Measurements from ENCODE around the gene RFFL. TPM values are rescaled to one million over a fixed set of nuclear protein-coding genes. Genes with fewer than 3 reads are reported as not detected.
A peak's percentile ranks its signal among the peaks of the same experiment; 100 is the strongest.
"Not testable (repeated sequence)": the region's sequence is repeated elsewhere in the genome, so short reads cannot be mapped to it uniquely, and the experiment has no call there.

RFFL gene
- polyA plus RNA-seq, 2 of the 4 experiments (the other 2 are of a cell fraction) = 22.7 to 35.5 TPM

- WGBS (ENCODE audit: missing lambda C conversion rate) = 100% methylated on average over 1 of the region's 1 CpG
- POLR2A ChIA-PET = interaction anchor here (1.5 kb wide), 1 partner anchor 11 kb away, joined by 4 read pairs; no protein-coding TSS in a partner anchor
- H3K4me1 ChIP-seq = peaks cover 12% of the 10 kb centered on the region
These were observed 32.2 kb upstream of the RFFL start for GRCh38 chr17:35095741-35096140.

GRCh38 chr17:35094902-35095301 lies 31.4 kb upstream of the RFFL start:
- ChIA-PET POLR2A (interaction anchor here (1.5 to 1.6 kb wide), 2 partner anchors 12 to 114 kb away, joined by 4 to 5 read pairs; no protein-coding TSS in a partner anchor), CTCF (interaction anchor here (0.7 to 5.9 kb wide), 8 partner anchors 10 to 159 kb away, joined by 3 to 49 read pairs (median 4); partner anchors contain the start of gene RAD51D)
- H3K4me1 ChIP-seq = peaks cover 14% of the 10 kb centered on the region
- WGBS (ENCODE audit: missing lambda C conversion rate) = 18% methylated on average over 2 of the region's 2 CpGs
- H3K4me3 ChIP-seq = no peak overlapping the region
- no peak for TF ChIP-seq NPAS2 (CRISPR knock-in tag; IDR thresholded peaks at IDR 0.05; ENCODE audit: borderline replicate concordance)
- peak; percentile 68 to 77; a peak in 3 of 4 replicates for TF ChIP-seq CEBPB (IDR thresholded peaks at IDR 0.05)
- no peak for TF ChIP-seq ZFP36 (IDR thresholded peaks at IDR 0.05; ENCODE audit: borderline replicate concordance, partially characterized antibody)
- 0 out of 2 replicates have a peak, but pooled peaks have one; percentile 14 for TF ChIP-seq FOSL2 (IDR thresholded peaks at IDR 0.05)
- TF ChIP-seq FOSL2 (CRISPR knock-in tag; IDR thresholded peaks at IDR 0.05) = peak; percentile 60
- no peak for TF ChIP-seq RFX5 (IDR thresholded peaks at IDR 0.05)
- no peak for TF ChIP-seq JUNB (IDR thresholded peaks at IDR 0.05)
- TF ChIP-seq ZSCAN20 (CRISPR knock-in tag; IDR thresholded peaks at IDR 0.05) = no peak
- no peak for TF ChIP-seq POLR2AphosphoS2 (conservative IDR thresholded peaks at IDR 0.05; ENCODE audit: low read length)
- TF ChIP-seq USF2 (IDR thresholded peaks at IDR 0.05) = no peak
- no peak for TF ChIP-seq POLR2A (IDR thresholded peaks at IDR 0.05; ENCODE audit: low read length)
- no peak for TF ChIP-seq EHMT2 (IDR thresholded peaks at IDR 0.05; ENCODE audit: low read depth)
- TF ChIP-seq MAFK (IDR thresholded peaks at IDR 0.05; ENCODE audit: partially characterized antibody) = no peak
- TF ChIP-seq PBX3 (IDR thresholded peaks at IDR 0.05) = no peak
- TF ChIP-seq SMC3 (IDR thresholded peaks at IDR 0.05) = no peak
- H3K4me2 ChIP-seq = no peak overlapping the region
- DNase-seq (ENCODE audit: low read depth in 1 of 2, low spot score in 1 of 2) = peak in 1 of 2 experiments; percentile 72
- peak; percentile 79 to 83 for ATAC-seq
- H3K9me3 ChIP-seq = no peaks in the 10 kb centered on the region
- H3K27ac ChIP-seq = peak overlapping the region; percentile 29 to 61; a peak in 5 of 6 replicates
- FAIRE-seq = no peak

More at GRCh38 chr17:35095741-35096140, 32.2 kb upstream of the RFFL start:
- H3K27ac ChIP-seq = peak overlapping the region in 1 of 2 experiments; percentile 61; a peak in 3 of 6 replicates
- CTCF ChIA-PET = interaction anchor here (0.7 to 5.9 kb wide), 6 partner anchors 24 to 676 kb away, joined by 3 to 49 read pairs (median 5); partner anchors contain the start of gene RAD51D
- H3K4me2 ChIP-seq = no peak overlapping the region
- H3K4me3 ChIP-seq = no peak overlapping the region
- H3K9me3 ChIP-seq = no peaks in the 10 kb centered on the region
- no peak for FAIRE-seq
- TF ChIP-seq ZNF302 (CRISPR knock-in tag; IDR thresholded peaks at IDR 0.05) (no peak), TP53 (CRISPR knock-in tag; IDR thresholded peaks at IDR 0.05) (no peak), GATA3 (IDR thresholded peaks at IDR 0.05; ENCODE audit: borderline replicate concordance) (no peak), ZC3H11A (IDR thresholded peaks at IDR 0.05) (no peak), REST (IDR thresholded peaks at IDR 0.05) (no peak), SREBF2 (IDR thresholded peaks at IDR 0.05) (no peak), PHF8 (IDR thresholded peaks at IDR 0.05; ENCODE audit: borderline replicate concordance, low read depth) (no peak), EHMT2 (IDR thresholded peaks at IDR 0.05; ENCODE audit: low read depth) (no peak), EHF (CRISPR knock-in tag; IDR thresholded peaks at IDR 0.05) (no peak), HOXB5 (CRISPR knock-in tag; IDR thresholded peaks at IDR 0.05) (no peak)
- DNase-seq (ENCODE audit: low read depth in 1 of 2, low spot score in 1 of 2) = no peak
- ATAC-seq = no peak

- DNase-seq (ENCODE audit: low read depth in 1 of 2, low spot score in 1 of 2) = not testable (repeated sequence)
- POLR2A ChIA-PET = interaction anchor here (0.6 to 0.9 kb wide), 2 partner anchors 30 to 152 kb away, joined by 3 read pairs; partner anchors contain the start of gene SLFN5
These were observed 27.2 kb upstream of the RFFL start for GRCh38 chr17:35090707-35091106.

More at GRCh38 chr17:35090707-35091106, 27.2 kb upstream of the RFFL start:
- not testable (repeated sequence) for FAIRE-seq, H3K4me3 ChIP-seq, H3K9me3 ChIP-seq, ATAC-seq, H3K4me2 ChIP-seq
- CTCF ChIA-PET = interaction anchor here (0.8 to 4.9 kb wide), 21 partner anchors 10 to 494 kb away, joined by 3 to 60 read pairs (median 9); partner anchors contain the start of genes FNDC8, LIG3, RAD51D and RFFL
- H3K4me1 ChIP-seq = peaks cover 38% of the 10 kb centered on the region
- peak overlapping the region in 1 of 2 experiments; percentile 2; a peak in 1 of 6 replicates for H3K27ac ChIP-seq
- 94% methylated on average over 11 of the region's 11 CpGs for WGBS (ENCODE audit: missing lambda C conversion rate)
